ENCODE data around the gene ZBTB11. TPM values are rescaled to one million over a fixed set of nuclear protein-coding genes. Genes with fewer than 3 reads are reported as not detected.

ZBTB11 gene
- total RNA-seq, 1 experiment from 2014 or later: 20.4 TPM

GRCh38 chr3:101720851-101721840 lies 44.2 kb upstream of the ZBTB11 start:
- ChIA-PET CTCF (interaction anchor here (0.8 to 1.7 kb wide), 2 partner anchors 13 to 14 kb away, joined by 3 to 4 read pairs; no protein-coding TSS in a partner anchor), POLR2A (no interaction called here), RAD21 (ENCODE audit: low non-redundant PET in 1 of 2, low total read pairs in 2 of 2, uncharacterized antibody in 2 of 2, unreplicated experiment in 2 of 2) (no interaction called here)
- no TSS peak for BruUV-seq (replicated peaks)
- ATAC-seq (no peak), DNase-seq (ENCODE audit: low read depth, low spot score) (no peak)
- H3K9me2 ChIP-seq (ENCODE audit: insufficient read depth): no peaks in the 10 kb centered on the region
- H3K4me1 ChIP-seq (ENCODE audit: control insufficient read depth in 1 of 2, insufficient read depth in 2 of 2, low read length in 2 of 2): peaks cover 3 to 7% of the 10 kb centered on the region in 2 experiments; a peak in 3 of 4 replicates
- H2AFZ ChIP-seq (ENCODE audit: low read depth, low read length, poor library complexity, severe bottlenecking): no peak overlapping the region
- H3K4me3 ChIP-seq (replicated peaks in 1 of 2; ENCODE audit: low read depth in 1 of 2, low read length in 2 of 2): no peak overlapping the region
- intact Hi-C loops (cut with micrococcal nuclease): no loop called here
- no peaks in the 10 kb centered on the region for H4K20me1 ChIP-seq (ENCODE audit: insufficient read depth)
- H3K4me2 ChIP-seq (ENCODE audit: low read length): no peak overlapping the region
- no peak for TF ChIP-seq EZH2phosphoT487 (IDR thresholded peaks at IDR 0.05; ENCODE audit: borderline replicate concordance)
- no peak for TF ChIP-seq REST (IDR thresholded peaks at IDR 0.05; ENCODE audit: low read depth)
- no peak for TF ChIP-seq SIN3A (IDR thresholded peaks at IDR 0.05; ENCODE audit: low read depth)
- no peak for TF ChIP-seq YY1 (IDR thresholded peaks at IDR 0.05; ENCODE audit: extremely low read depth, insufficient replicate concordance, low read depth, low read length)
- no peak for TF ChIP-seq ZNF274 (IDR thresholded peaks at IDR 0.05; ENCODE audit: low read depth, low read length)
- no peak for TF ChIP-seq TCF7L2 (IDR thresholded peaks at IDR 0.05; ENCODE audit: borderline replicate concordance, extremely low read depth, insufficient read depth, insufficient read length)
- no peak overlapping the region for H3K9ac ChIP-seq (ENCODE audit: low read length)
- no peaks in the 10 kb centered on the region for H3K36me3 ChIP-seq (ENCODE audit: control insufficient read depth in 1 of 2, insufficient read depth in 2 of 2, low read length in 2 of 2)
- no peaks in the 10 kb centered on the region for H3K9me3 ChIP-seq (ENCODE audit: control insufficient read depth in 1 of 2, insufficient read depth in 1 of 2, low read depth in 1 of 2, low read length in 2 of 2)
- H3K27me3 ChIP-seq (ENCODE audit: insufficient read depth, low read length): no peaks in the 10 kb centered on the region
- H3K79me2 ChIP-seq (ENCODE audit: insufficient read depth, low read length): peaks cover 10% of the 10 kb centered on the region; the same call in 1 of the 2 replicates
- H3K27ac ChIP-seq (ENCODE audit: low read depth, low read length): no peak overlapping the region
